Bronchial epithelial cell (primary cell): Measurements from ENCODE around the gene RGS19. TPM values are rescaled to one million over a fixed set of nuclear protein-coding genes. Genes with fewer than 3 reads are reported as not detected.

Experiments used
- DNase-seq: peaks from one replicate; pipeline ENCODE4 v3.0.0-alpha.2; 2010; ENCODE audit warnings: low read depth
- FAIRE-seq: peaks from 2 replicates; lab custom pipeline; 2011; peaks lifted over from hg19 to GRCh38; lab: Jason Lieb, UNC
- H3K27me3 ChIP-seq: 2 replicates; pipeline ENCODE4 v1.5.1; 2011; ENCODE audit warnings: low read length; ENCODE audit not compliant: control insufficient read depth, insufficient read depth
- H3K36me3 ChIP-seq: 2 replicates; pipeline ENCODE4 v1.5.1; 2011; ENCODE audit warnings: low read length; ENCODE audit not compliant: control insufficient read depth, insufficient read depth
- H3K4me3 ChIP-seq: 2 replicates; pipeline ENCODE4 v1.5.1; 2011; ENCODE audit warnings: mild to moderate bottlenecking, low read depth, low read length, control low read depth
- total RNA-seq: library from RNA; depleted of rRNA; stranded (reverse); fragments of >200 nt; gene quantifications from 2 replicates; pipeline ENCODE4 v1.2.1, GENCODE V29; 2014
- TF ChIP-seq, protein P1 (sequence below): IDR thresholded peaks from 2 replicates; pipeline ENCODE4 v1.5.1; 2011; ENCODE audit warnings: mild to moderate bottlenecking, moderate library complexity, low read length, control low read depth, inconsistent platforms; ENCODE audit not compliant: insufficient read depth, severe bottlenecking

The RGS19 gene
- total RNA-seq, 1 donor from 2014 or later: 6.1 TPM

DNA sequence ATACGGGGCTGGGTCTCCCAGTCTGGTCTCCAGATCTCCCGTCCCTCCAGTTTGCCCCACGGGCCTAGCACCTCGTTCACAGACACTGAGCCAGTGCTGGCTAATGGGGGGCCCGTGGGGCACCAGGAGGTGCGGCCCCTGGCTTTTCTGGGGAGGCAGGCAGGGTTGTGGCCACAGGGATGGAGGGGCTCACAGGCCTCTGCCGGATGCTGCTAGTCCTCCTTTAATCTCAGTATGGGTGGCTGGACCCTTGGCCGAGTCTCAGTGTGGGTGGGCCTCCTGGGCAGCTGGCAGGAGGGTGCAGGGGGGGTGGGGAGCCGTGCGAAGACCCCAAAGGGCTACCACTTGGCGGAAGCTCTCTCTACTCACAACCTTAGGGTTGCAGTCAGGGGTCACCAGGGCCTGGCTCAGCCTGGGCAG lies 28.3 kb downstream of the RGS19 start:
- FAIRE-seq (no peak), DNase-seq (no peak)
- peaks cover 16% of the 10 kb centered on the region for H3K27me3 ChIP-seq
- no peaks in the 10 kb centered on the region for H3K36me3 ChIP-seq
- H3K4me3 ChIP-seq: no peak overlapping the region
- TF ChIP-seq, protein P1, sequence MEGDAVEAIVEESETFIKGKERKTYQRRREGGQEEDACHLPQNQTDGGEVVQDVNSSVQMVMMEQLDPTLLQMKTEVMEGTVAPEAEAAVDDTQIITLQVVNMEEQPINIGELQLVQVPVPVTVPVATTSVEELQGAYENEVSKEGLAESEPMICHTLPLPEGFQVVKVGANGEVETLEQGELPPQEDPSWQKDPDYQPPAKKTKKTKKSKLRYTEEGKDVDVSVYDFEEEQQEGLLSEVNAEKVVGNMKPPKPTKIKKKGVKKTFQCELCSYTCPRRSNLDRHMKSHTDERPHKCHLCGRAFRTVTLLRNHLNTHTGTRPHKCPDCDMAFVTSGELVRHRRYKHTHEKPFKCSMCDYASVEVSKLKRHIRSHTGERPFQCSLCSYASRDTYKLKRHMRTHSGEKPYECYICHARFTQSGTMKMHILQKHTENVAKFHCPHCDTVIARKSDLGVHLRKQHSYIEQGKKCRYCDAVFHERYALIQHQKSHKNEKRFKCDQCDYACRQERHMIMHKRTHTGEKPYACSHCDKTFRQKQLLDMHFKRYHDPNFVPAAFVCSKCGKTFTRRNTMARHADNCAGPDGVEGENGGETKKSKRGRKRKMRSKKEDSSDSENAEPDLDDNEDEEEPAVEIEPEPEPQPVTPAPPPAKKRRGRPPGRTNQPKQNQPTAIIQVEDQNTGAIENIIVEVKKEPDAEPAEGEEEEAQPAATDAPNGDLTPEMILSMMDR: no peak

DNA sequence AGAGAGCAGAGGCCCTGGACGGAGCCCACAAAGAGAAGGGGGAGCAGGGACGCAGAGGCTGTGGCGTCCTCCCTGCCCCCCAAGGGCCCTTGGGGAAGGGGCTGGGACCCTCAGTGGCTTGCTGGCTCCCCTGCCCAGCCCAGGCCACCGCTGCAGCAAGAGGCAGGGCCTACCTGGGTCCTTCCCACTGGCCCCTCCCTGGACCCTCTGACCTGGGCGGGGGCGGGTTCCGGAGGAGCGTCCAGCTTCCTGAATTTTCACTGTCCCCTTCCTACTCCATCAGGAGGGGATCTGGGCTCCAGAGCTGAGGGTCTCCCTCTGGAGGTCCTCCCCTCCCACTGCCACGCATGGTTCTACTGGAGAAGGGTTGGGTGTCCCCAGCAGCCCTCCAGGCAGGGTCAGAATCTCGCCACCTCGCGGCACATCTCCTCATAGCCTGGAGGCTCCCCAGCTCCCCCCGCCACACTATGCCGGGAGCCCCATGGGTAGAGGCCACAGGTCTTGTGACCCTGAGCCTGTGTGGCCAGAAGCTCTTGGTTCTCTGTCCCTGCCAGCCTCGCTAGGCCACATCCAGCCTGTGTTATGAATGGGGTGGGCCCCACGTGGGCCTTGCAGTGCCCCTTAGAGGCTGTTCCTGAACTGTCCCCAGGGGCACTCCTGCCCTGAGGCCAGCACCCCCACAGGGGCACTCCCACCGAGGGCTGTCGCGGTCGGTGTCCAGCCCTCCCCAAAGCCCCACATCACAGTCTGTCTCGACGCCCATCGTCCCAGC lies 28.9 kb downstream of the RGS19 start:
- H3K36me3 ChIP-seq: no peaks in the 10 kb centered on the region
- H3K27me3 ChIP-seq: peaks cover 19% of the 10 kb centered on the region
- TF ChIP-seq, protein P1: no peak
- no peak for FAIRE-seq
- no peak overlapping the region for H3K4me3 ChIP-seq
- DNase-seq: no peak

- TF ChIP-seq, protein P1: no peak
- H3K36me3 ChIP-seq: no peaks in the 10 kb centered on the region
- FAIRE-seq (no peak), DNase-seq (no peak)
- no peak overlapping the region for H3K4me3 ChIP-seq
- peaks cover 19% of the 10 kb centered on the region for H3K27me3 ChIP-seq
Observed at GRCh38 chr20:64049878-64050260, 29.4 kb downstream of the RGS19 start.

DNA sequence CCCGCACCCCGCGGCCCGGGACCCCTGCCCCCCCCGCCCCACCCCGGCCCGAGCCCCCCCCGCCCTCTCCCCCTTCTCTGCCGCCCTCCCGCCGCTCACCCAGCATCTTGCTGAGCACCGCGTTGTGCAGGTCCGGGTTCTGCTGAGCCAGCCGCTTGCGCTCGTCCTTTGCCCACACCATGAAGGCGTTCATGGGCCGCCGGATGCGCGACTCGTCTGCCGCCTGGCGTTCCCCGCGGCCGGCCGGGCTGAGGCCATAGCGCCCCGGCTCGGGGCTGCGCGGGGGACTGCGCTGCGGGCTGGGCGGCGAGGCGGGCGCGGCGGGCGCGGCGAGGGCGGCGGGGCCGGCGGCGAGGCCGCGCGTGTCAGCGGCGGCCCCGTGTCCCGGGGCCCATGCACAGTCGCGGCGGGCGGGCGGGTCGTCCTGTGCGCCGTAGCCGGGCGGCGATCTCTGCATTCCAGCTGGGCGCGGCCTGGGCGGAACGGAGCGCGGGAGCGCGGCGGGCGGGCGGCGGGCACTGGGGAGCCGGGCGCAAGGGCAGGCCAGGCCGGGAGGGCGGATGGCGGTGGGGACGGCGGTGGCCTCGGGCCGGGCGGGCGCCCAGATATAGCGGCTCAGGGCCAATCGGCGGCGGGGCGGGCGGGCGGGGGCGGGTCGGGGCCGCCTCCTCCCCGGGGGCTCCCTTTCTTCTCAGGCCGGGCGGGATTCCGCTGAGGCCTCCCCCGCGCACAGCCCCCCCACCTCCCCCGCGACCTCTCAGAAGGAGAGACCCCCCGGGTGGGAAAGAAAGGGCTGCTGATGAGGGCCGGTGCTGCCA lies 30.0 kb downstream of the RGS19 start, which contains the start of gene SOX18:
TSS of gene SOX18 (minus strand) at position 580 of the 818 bp plus-strand sequence. CDS start at position 457, 123 bp downstream.
- Histone ChIP-seq H3K36me3 (no peaks in the 10 kb centered on the region), H3K27me3 (peaks cover 19% of the 10 kb centered on the region), H3K4me3 (no peak within 1 kb of the TSS)
- no peak for DNase-seq
- TF ChIP-seq, protein P1: no peak
- no peak for FAIRE-seq

GRCh38 chr20:64048402-64049044 lies 30.8 kb downstream of the RGS19 start:
- no peaks in the 10 kb centered on the region for H3K36me3 ChIP-seq
- DNase-seq (no peak), FAIRE-seq (no peak)
- peaks cover 19% of the 10 kb centered on the region for H3K27me3 ChIP-seq
- TF ChIP-seq, protein P1: no peak
- H3K4me3 ChIP-seq: no peak overlapping the region
